GM12878 (cell line): Measurements from ENCODE around the gene BBX. TPM values are rescaled to one million over a fixed set of nuclear protein-coding genes. Genes with fewer than 3 reads are reported as not detected.

Source experiments
- ATAC-seq: fragments of 200-7000 bp; cut with Tn5 transposase; 3 replicates; pipeline ENCODE4 v1.9.1; 2020; ENCODE audit warnings: mild to moderate bottlenecking, moderate library complexity
- BruUV-seq: library from RNA; stranded (reverse); fragments of 400-500 nt; replicated peaks from 2 replicates; lab custom pipeline; 2021; lab: Mats Ljungman, UMichigan
- CTCF ChIA-PET: fragments of 300-600 bp; sonication (Branson Sonifier 250); formaldehyde crosslinking; extraction: SDS; loops from one replicate; lab custom pipeline; 2021; ENCODE audit warnings: inconsistent platforms; lab: Yijun Ruan, JAX
- POLR2A ChIA-PET: fragments of 350-600 bp; formaldehyde crosslinking; extraction: SDS; loops from one replicate; lab custom pipeline; 2021; ENCODE audit warnings: inconsistent platforms; lab: Charles Lee
- RAD21 ChIA-PET: fragments of 300-600 bp; sonication (Branson Sonifier 250); formaldehyde crosslinking; loops from one replicate; lab custom pipeline; 2023; ENCODE audit warnings: antibody characterized with exemption; ENCODE audit not compliant: unreplicated experiment; lab: Charles Lee
- SMC1A ChIA-PET: fragments of 300-600 bp; sonication (Branson Sonifier 250); formaldehyde crosslinking; loops from one replicate; lab custom pipeline; 2023; ENCODE audit not compliant: unreplicated experiment, uncharacterized antibody; lab: Charles Lee
- DNase-seq: peaks from one replicate; pipeline ENCODE4 v3.0.0-alpha.2; 2011; ENCODE audit warnings: low read depth, low spot score
- FAIRE-seq: peaks from 3 replicates; lab custom pipeline; 2011; peaks lifted over from hg19 to GRCh38; lab: Jason Lieb, UNC
- H2AFZ ChIP-seq: 2 replicates; pipeline ENCODE4 v1.6.0; 2011; ENCODE audit warnings: low read depth, low read length, control low read depth; ENCODE audit not compliant: control insufficient read depth
- H3K27ac ChIP-seq: 2 replicates; pipeline ENCODE4 v1.5.1; 2011; ENCODE audit warnings: control low read depth; ENCODE audit not compliant: control insufficient read depth, insufficient read depth
- H3K27me3 ChIP-seq, 2 experiments: replicated peaks in 1 of 2; 2 replicates each; pipeline versions ENCODE4 v1.6.0 to v1.6.1; 2011; ENCODE audit warnings: low read length in 1 of 2; ENCODE audit not compliant: control insufficient read depth in 2 of 2, insufficient read depth in 2 of 2
- H3K36me3 ChIP-seq, 2 experiments: 2 replicates each; pipeline ENCODE4 v1.5.1; 2011; ENCODE audit warnings: low read length in 1 of 2; ENCODE audit not compliant: control insufficient read depth in 2 of 2, insufficient read depth in 2 of 2
- H3K4me1 ChIP-seq: 2 replicates; pipeline ENCODE4 v1.6.1; 2011; ENCODE audit warnings: mild to moderate bottlenecking, low read length, moderate library complexity, mixed read lengths; ENCODE audit not compliant: control insufficient read depth, insufficient read depth
- H3K4me2 ChIP-seq: 2 replicates; pipeline ENCODE4 v1.6.0; 2011; ENCODE audit warnings: control low read depth; ENCODE audit not compliant: control insufficient read depth, insufficient read depth
- H3K4me3 ChIP-seq: fragments of 200-600 bp; sonication (generic); 2 replicates; pipeline ENCODE4 v1.5.1; 2016
- H3K79me2 ChIP-seq: 2 replicates; pipeline ENCODE4 v1.6.0; 2011; ENCODE audit warnings: low read length; ENCODE audit not compliant: control insufficient read depth, insufficient read depth
- H3K9ac ChIP-seq: 2 replicates; pipeline ENCODE4 v1.8.0; 2011; ENCODE audit warnings: low read length, control low read depth, mixed read lengths; ENCODE audit not compliant: control insufficient read depth, insufficient read depth
- H3K9me3 ChIP-seq: replicated peaks from 3 replicates; pipeline ENCODE4 v1.5.1; 2011; ENCODE audit warnings: mild to moderate bottlenecking, low read length; ENCODE audit not compliant: control insufficient read depth, insufficient read depth
- H4K20me1 ChIP-seq: 2 replicates; pipeline ENCODE4 v1.6.0; 2011; ENCODE audit not compliant: control insufficient read depth, insufficient read depth
- BCL11A ChIP-seq: IDR thresholded peaks from 2 replicates; pipeline ENCODE4 v1.6.1; 2011; ENCODE audit warnings: low read depth, low read length
- ESRRA ChIP-seq: IDR thresholded peaks from 2 replicates; pipeline ENCODE4 v1.6.1; 2012; ENCODE audit warnings: mild to moderate bottlenecking, low read length, improper control_type of control experiment
- FOXK2 ChIP-seq: fragments of 450-650 bp; IDR thresholded peaks from 2 replicates; pipeline ENCODE4 v1.6.1; 2017; ENCODE audit warnings: mild to moderate bottlenecking, moderate library complexity
- JUNB ChIP-seq: IDR thresholded peaks from 2 replicates; pipeline ENCODE4 v1.6.1; 2016; ENCODE audit warnings: antibody characterized with exemption, mild to moderate bottlenecking
- TCF12 ChIP-seq: IDR thresholded peaks from 2 replicates; pipeline ENCODE4 v1.6.1; 2011; ENCODE audit warnings: low read depth, mild to moderate bottlenecking, low read length
- YBX1 ChIP-seq: fragments of 450-650 bp; IDR thresholded peaks from 2 replicates; pipeline ENCODE4 v1.6.1; 2016; ENCODE audit warnings: antibody characterized with exemption
- WGBS: methylation state at CpG from one replicate; pipeline ENCODE4 v1.1.6; 2016; ENCODE audit warnings: low lambda C conversion rate; ENCODE audit not compliant: insufficient replicate concordance, insufficient coverage; ENCODE audit errors: missing lambda C conversion rate; 5-methylcytosine and 5-hydroxymethylcytosine counted together
- in situ Hi-C: fragments of 300-500 bp; cut with MboI; formaldehyde crosslinking; loops from 9 replicates; pipeline ENCODE4 v1.14.3; 2018; ENCODE audit warnings: mixed read lengths
- intact Hi-C: fragments of 100-400 bp; cut with micrococcal nuclease; formaldehyde crosslinking; loops from one replicate; pipeline ENCODE4 v1.14.2; 2022; ENCODE audit not compliant: unreplicated experiment
- polyA plus RNA-seq, 11 experiments: library from polyadenylated mRNA; depleted of rRNA in 4 of 11; unstranded in 6 of 11; stranded (reverse) in 5 of 11; fragments of >200 nt; fragmentation: Nextera tagmentation in 4 of 11; fragmentation: Illumina TruSeq in 1 of 11; extraction: Ambion mirVana in 4 of 11; extraction: Trizol in 1 of 11; gene quantifications; 1 replicate in 1 of 11; 2 replicates in 10 of 11; pipeline versions ENCODE4 v1.2.1 to v1.2.3, GENCODE V29; 2011 to 2016; ENCODE audit warnings: inconsistent platforms in 2 of 11, missing spikeins in 2 of 11, low read depth in 1 of 11
- total RNA-seq, 4 experiments: library from RNA; depleted of rRNA in 3 of 4; stranded (reverse); fragments of >200 nt in 3 of 4; fragmentation: Illumina TruSeq in 1 of 4; extraction: Trizol in 1 of 4; gene quantifications; 2 replicates each; pipeline versions ENCODE4 v1.2.1 to v1.2.3, GENCODE V29; 2013 to 2021
- TF ChIP-seq, protein P1 (sequence below): IDR thresholded peaks from 2 replicates; pipeline ENCODE4 v1.6.1; 2012; ENCODE audit warnings: improper control_type of control experiment, low read depth, low read length; ENCODE audit not compliant: insufficient replicate concordance
- TF ChIP-seq, protein P2 (sequence below): fragments of 450-650 bp; IDR thresholded peaks from 2 replicates; pipeline ENCODE4 v1.6.1; 2017; ENCODE audit warnings: low read depth, mild to moderate bottlenecking, moderate library complexity
- TF ChIP-seq, protein P3 (sequence below): fragments of 450-650 bp; IDR thresholded peaks from 2 replicates; pipeline ENCODE4 v1.6.1; 2017; ENCODE audit warnings: mild to moderate bottlenecking

Gene BBX
- total and polyA plus RNA-seq, 10 of the 15 experiments (the other 5 are each of a cell fraction or from before 2014, with no cell fraction given): 13.3 to 38.5 (median 32.0) TPM

DNA sequence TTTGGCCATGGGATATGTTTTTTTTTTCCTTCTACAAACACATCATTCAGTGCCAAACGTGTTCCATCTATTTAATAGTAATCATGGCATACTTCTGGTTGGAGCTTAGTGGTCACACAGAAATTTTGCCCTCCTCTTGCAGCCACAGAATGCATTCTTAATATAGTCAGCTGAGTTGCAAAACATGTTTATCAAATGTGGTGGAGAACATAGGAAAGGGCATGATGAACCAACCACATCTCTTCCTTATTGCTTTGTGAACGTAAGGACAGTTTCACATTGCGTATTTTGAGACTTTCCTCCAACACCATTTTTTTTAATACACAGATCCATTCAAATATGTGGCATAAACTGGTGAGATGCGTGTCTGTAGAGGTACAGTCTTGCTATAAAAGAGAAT, 106.8 kb downstream of the BBX start:
- Histone ChIP-seq H4K20me1 (no peaks in the 10 kb centered on the region), H3K36me3 (no peaks in the 10 kb centered on the region), H3K79me2 (no peaks in the 10 kb centered on the region; the same call in none of the 2 replicates), H3K4me2 (no peak overlapping the region), H3K4me1 (peaks cover 18% of the 10 kb centered on the region), H2AFZ (no peak overlapping the region), H3K27ac (no peak overlapping the region), H3K4me3 (no peak overlapping the region), H3K9me3 (no peaks in the 10 kb centered on the region), H3K27me3 (no peaks in the 10 kb centered on the region), H3K9ac (no peak overlapping the region)
- in situ Hi-C loops: no loop called here
- no peak for DNase-seq
- no TSS peak for BruUV-seq
- CTCF ChIA-PET: interaction anchor here (0.9 to 8.1 kb wide), 14 partner anchors 10 to 358 kb away, joined by 3 to 47 read pairs (median 8); no protein-coding TSS in a partner anchor
- TF ChIP-seq BCL11A (no peak), FOXK2 (no peak), JUNB (no peak), YBX1 (no peak), ESRRA (no peak), TCF12 (no peak)
- TF ChIP-seq, protein P1, sequence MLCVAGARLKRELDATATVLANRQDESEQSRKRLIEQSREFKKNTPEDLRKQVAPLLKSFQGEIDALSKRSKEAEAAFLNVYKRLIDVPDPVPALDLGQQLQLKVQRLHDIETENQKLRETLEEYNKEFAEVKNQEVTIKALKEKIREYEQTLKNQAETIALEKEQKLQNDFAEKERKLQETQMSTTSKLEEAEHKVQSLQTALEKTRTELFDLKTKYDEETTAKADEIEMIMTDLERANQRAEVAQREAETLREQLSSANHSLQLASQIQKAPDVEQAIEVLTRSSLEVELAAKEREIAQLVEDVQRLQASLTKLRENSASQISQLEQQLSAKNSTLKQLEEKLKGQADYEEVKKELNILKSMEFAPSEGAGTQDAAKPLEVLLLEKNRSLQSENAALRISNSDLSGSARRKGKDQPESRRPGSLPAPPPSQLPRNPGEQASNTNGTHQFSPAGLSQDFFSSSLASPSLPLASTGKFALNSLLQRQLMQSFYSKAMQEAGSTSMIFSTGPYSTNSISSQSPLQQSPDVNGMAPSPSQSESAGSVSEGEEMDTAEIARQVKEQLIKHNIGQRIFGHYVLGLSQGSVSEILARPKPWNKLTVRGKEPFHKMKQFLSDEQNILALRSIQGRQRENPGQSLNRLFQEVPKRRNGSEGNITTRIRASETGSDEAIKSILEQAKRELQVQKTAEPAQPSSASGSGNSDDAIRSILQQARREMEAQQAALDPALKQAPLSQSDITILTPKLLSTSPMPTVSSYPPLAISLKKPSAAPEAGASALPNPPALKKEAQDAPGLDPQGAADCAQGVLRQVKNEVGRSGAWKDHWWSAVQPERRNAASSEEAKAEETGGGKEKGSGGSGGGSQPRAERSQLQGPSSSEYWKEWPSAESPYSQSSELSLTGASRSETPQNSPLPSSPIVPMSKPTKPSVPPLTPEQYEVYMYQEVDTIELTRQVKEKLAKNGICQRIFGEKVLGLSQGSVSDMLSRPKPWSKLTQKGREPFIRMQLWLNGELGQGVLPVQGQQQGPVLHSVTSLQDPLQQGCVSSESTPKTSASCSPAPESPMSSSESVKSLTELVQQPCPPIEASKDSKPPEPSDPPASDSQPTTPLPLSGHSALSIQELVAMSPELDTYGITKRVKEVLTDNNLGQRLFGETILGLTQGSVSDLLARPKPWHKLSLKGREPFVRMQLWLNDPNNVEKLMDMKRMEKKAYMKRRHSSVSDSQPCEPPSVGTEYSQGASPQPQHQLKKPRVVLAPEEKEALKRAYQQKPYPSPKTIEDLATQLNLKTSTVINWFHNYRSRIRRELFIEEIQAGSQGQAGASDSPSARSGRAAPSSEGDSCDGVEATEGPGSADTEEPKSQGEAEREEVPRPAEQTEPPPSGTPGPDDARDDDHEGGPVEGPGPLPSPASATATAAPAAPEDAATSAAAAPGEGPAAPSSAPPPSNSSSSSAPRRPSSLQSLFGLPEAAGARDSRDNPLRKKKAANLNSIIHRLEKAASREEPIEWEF: no peak
- TF ChIP-seq, protein P2, sequence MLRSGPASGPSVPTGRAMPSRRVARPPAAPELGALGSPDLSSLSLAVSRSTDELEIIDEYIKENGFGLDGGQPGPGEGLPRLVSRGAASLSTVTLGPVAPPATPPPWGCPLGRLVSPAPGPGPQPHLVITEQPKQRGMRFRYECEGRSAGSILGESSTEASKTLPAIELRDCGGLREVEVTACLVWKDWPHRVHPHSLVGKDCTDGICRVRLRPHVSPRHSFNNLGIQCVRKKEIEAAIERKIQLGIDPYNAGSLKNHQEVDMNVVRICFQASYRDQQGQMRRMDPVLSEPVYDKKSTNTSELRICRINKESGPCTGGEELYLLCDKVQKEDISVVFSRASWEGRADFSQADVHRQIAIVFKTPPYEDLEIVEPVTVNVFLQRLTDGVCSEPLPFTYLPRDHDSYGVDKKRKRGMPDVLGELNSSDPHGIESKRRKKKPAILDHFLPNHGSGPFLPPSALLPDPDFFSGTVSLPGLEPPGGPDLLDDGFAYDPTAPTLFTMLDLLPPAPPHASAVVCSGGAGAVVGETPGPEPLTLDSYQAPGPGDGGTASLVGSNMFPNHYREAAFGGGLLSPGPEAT: no peak
- TF ChIP-seq, protein P3, sequence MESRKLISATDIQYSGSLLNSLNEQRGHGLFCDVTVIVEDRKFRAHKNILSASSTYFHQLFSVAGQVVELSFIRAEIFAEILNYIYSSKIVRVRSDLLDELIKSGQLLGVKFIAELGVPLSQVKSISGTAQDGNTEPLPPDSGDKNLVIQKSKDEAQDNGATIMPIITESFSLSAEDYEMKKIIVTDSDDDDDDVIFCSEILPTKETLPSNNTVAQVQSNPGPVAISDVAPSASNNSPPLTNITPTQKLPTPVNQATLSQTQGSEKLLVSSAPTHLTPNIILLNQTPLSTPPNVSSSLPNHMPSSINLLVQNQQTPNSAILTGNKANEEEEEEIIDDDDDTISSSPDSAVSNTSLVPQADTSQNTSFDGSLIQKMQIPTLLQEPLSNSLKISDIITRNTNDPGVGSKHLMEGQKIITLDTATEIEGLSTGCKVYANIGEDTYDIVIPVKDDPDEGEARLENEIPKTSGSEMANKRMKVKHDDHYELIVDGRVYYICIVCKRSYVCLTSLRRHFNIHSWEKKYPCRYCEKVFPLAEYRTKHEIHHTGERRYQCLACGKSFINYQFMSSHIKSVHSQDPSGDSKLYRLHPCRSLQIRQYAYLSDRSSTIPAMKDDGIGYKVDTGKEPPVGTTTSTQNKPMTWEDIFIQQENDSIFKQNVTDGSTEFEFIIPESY: no peak
- POLR2A ChIA-PET: interaction anchor here (1.2 to 1.4 kb wide), 2 partner anchors 28 to 31 kb away, joined by 3 read pairs; no protein-coding TSS in a partner anchor
- FAIRE-seq: no peak
- intact Hi-C loops: no loop called here
- ATAC-seq: no peak
- RAD21 ChIA-PET: interaction anchor here (0.7 to 3.9 kb wide), 7 partner anchors 11 to 47 kb away, joined by 3 to 17 read pairs (median 3); no protein-coding TSS in a partner anchor
- whole genome bisulfite sequencing: 76% methylated on average over 4 of the region's 4 CpGs
- SMC1A ChIA-PET: interaction anchor here (0.7 to 2.7 kb wide), 15 partner anchors 8 to 88 kb away, joined by 3 to 24 read pairs (median 3); no protein-coding TSS in a partner anchor
